OCI-LY1 (cell line): ENCODE results near the gene CREB5.

ENCODE experiments used
- CTCF ChIP-seq: fragments of 200-600 bp; sonication (generic), shearing (Covaris generic); IDR thresholded peaks from 2 replicates; pipeline ENCODE4 v1.5.1; 2017; ENCODE audit warnings: mild to moderate bottlenecking, antibody characterized with exemption, low read length, moderate library complexity, mixed read lengths
- EZH2 ChIP-seq: fragments of 200-600 bp; sonication (generic), shearing (Covaris generic); IDR thresholded peaks from 2 replicates; pipeline ENCODE4 v1.8.0; 2017; ENCODE audit warnings: borderline replicate concordance, mixed run types, mild to moderate bottlenecking, antibody characterized with exemption, low read length, moderate library complexity, mixed read lengths

GRCh38 chr7:28473571-28474281, 61.4 kb downstream of the CREB5 start:
- TF ChIP-seq CTCF, result no peak
- TF ChIP-seq EZH2, result no peak
